ENCODE data around the gene VKORC1.

GRCh38 chr16:31087481-31087880 is 7.1 kb downstream of the VKORC1 start:
- no peak for TF ChIP-seq CTCF (IDR thresholded peaks at IDR 0.05)
- TF ChIP-seq ZFX (IDR thresholded peaks at IDR 0.05; ENCODE audit: borderline replicate concordance) = no peak

Data from 22Rv1 (cell line).